Right lobe of liver (tissue), 6 donors: ENCODE data around the gene TMEM271. TPM values are rescaled to one million over a fixed set of nuclear protein-coding genes. Genes with fewer than 3 reads are reported as not detected.

Experiments
- ATAC-seq, 4 donors: fragments of 200-7000 bp; cut with Tn5 transposase; one replicate each; pipeline ENCODE4 v1.9.1; 2020; ENCODE audit warnings: mild to moderate bottlenecking in 4 of 4, moderate library complexity in 4 of 4
- DNase-seq, 3 donors: peaks; one replicate each; pipeline ENCODE4 v3.0.0-alpha.2; 2020
- H3K27ac ChIP-seq, 3 donors: fragments of 200-600 bp; one replicate each; pipeline ENCODE4 v1.8.0; 2022
- H3K27me3 ChIP-seq, 2 donors: fragments of 200-600 bp; one replicate each; pipeline ENCODE4 v1.8.0; 2022
- H3K36me3 ChIP-seq, 4 donors: fragments of 200-600 bp; sonication (generic) in 1 of 4; one replicate each; pipeline versions ENCODE4 v1.5.1 to v1.8.0; 2017 to 2022; ENCODE audit warnings: control low read depth in 1 of 4
- H3K4me1 ChIP-seq, 4 donors: fragments of 200-600 bp; sonication (generic) in 1 of 4; one replicate each; pipeline versions ENCODE4 v1.5.1 to v1.8.0; 2017 to 2022; ENCODE audit warnings: control low read depth in 1 of 4
- H3K4me3 ChIP-seq, 3 donors: fragments of 200-600 bp; one replicate each; pipeline ENCODE4 v1.8.0; 2022
- H3K9me3 ChIP-seq, 4 donors: fragments of 200-600 bp; sonication (generic) in 1 of 4; one replicate each; pipeline versions ENCODE4 v1.5.1 to v1.8.0; 2017 to 2022; ENCODE audit warnings: control low read depth in 1 of 4
- CTCF ChIP-seq, 4 donors: fragments of 200-600 bp in 3 of 4; fragments of 450-650 bp in 1 of 4; IDR thresholded peaks; one replicate each; pipeline versions ENCODE4 v1.5.1 to v1.8.0; 2016 to 2022; ENCODE audit warnings: antibody characterized with exemption in 4 of 4, mild to moderate bottlenecking in 2 of 4
- POLR2A ChIP-seq: fragments of 450-650 bp; IDR thresholded peaks from one replicate; pipeline ENCODE4 v1.6.1; 2017; ENCODE audit warnings: antibody characterized with exemption, mild to moderate bottlenecking
- WGBS: methylation state at CpG from one replicate; pipeline ENCODE4 v1.1.6; 2018; ENCODE audit warnings: low coverage, low lambda C conversion rate; ENCODE audit not compliant: insufficient coverage; ENCODE audit errors: missing lambda C conversion rate; 5-methylcytosine and 5-hydroxymethylcytosine counted together
- intact Hi-C, 2 donors: fragments of 100-400 bp; cut with DNase I; formaldehyde crosslinking; loops; one replicate each; pipeline versions ENCODE4 v1.11.2 to v1.14.1; 2022
- total RNA-seq, 6 experiments: library from RNA; depleted of rRNA in 2 of 6; stranded (reverse); fragments of >200 nt in 2 of 6; fragmentation: NEBNext Ultra II Directional in 3 of 6; extraction: Animal tissue kit (Norgen Biotek cat#: 25700) in 3 of 6; gene quantifications; one replicate each; pipeline versions ENCODE4 v1.1.0 to v1.2.4, GENCODE V29; 2016 to 2023
- donor health status: DM: no; HTN: yes; CAD: no.
- donor health status: DM: no; HTN: no; CAD: no.
- donor health status: DM: no; HTN: no; CAD: no.
- donor health status: DM: no; HTN: yes; CAD: no.
- donor health status: DM: no; HTN: yes; CAD: no.

TMEM271 gene
- total RNA-seq, 6 experiments from 2014 or later = not detected

- no peaks in the 10 kb centered on the region for H3K27me3 ChIP-seq
- no peaks in the 10 kb centered on the region for H3K4me1 ChIP-seq
- H3K36me3 ChIP-seq = no peaks in the 10 kb centered on the region
- no peak overlapping the region for H3K27ac ChIP-seq
- H3K9me3 ChIP-seq = no peaks in the 10 kb centered on the region
- no peak for TF ChIP-seq CTCF (IDR thresholded peaks at IDR 0.05)
- TF ChIP-seq POLR2A = no peak
- intact Hi-C loops = no loop called here
- no peak overlapping the region for H3K4me3 ChIP-seq
- ATAC-seq (no peak), DNase-seq (no peak)
- 60% methylated on average over 28 of the region's 36 CpGs for WGBS
Observed at GRCh38 chr4:588351-588849, 12.3 kb upstream of the TMEM271 start.

GRCh38 chr4:587671-588350, 11.7 kb upstream of the TMEM271 start:
- intact Hi-C loops = no loop called here
- H3K4me3 ChIP-seq = no peak overlapping the region
- no peaks in the 10 kb centered on the region for H3K27me3 ChIP-seq
- H3K9me3 ChIP-seq = no peaks in the 10 kb centered on the region
- ATAC-seq = no peak
- no peak overlapping the region for H3K27ac ChIP-seq
- H3K4me1 ChIP-seq = no peaks in the 10 kb centered on the region
- DNase-seq = no peak
- H3K36me3 ChIP-seq = no peaks in the 10 kb centered on the region
- TF ChIP-seq CTCF (IDR thresholded peaks at IDR 0.05) (no peak), POLR2A (no peak)
- 51% methylated on average over 12 of the region's 25 CpGs for WGBS

- WGBS = 58% methylated on average over 2 of the region's 2 CpGs
- DNase-seq = no peak
- no peak for ATAC-seq
- Histone ChIP-seq H3K4me1 (no peaks in the 10 kb centered on the region), H3K36me3 (no peaks in the 10 kb centered on the region), H3K9me3 (no peaks in the 10 kb centered on the region), H3K27ac (no peak overlapping the region), H3K27me3 (no peaks in the 10 kb centered on the region), H3K4me3 (no peak overlapping the region)
- intact Hi-C loops = no loop called here
- TF ChIP-seq POLR2A (no peak), CTCF (IDR thresholded peaks at IDR 0.05) (no peak)
Observed at GRCh38 chr4:583820-584219, 7.7 kb upstream of the TMEM271 start.

GRCh38 chr4:581753-582361, 5.8 kb upstream of the TMEM271 start:
- peaks cover 0 to 13% of the 10 kb centered on the region in 2 donors for H3K27me3 ChIP-seq
- H3K4me3 ChIP-seq = no peak overlapping the region
- TF ChIP-seq POLR2A (no peak), CTCF (IDR thresholded peaks at IDR 0.05) (no peak)
- intact Hi-C loops = no loop called here
- 49% methylated on average over 9 of the region's 9 CpGs for WGBS
- DNase-seq = no peak
- no peaks in the 10 kb centered on the region for H3K36me3 ChIP-seq
- no peaks in the 10 kb centered on the region for H3K9me3 ChIP-seq
- no peaks in the 10 kb centered on the region for H3K4me1 ChIP-seq
- no peak overlapping the region for H3K27ac ChIP-seq
- ATAC-seq = no peak
